Kidney (tissue), 14 donors: ENCODE data around the gene LSM12. TPM values are rescaled to one million over a fixed set of nuclear protein-coding genes. Genes with fewer than 3 reads are reported as not detected.

Source experiments
- DNase-seq, 5 donors: peaks; one replicate each; pipeline ENCODE4 v3.0.0-alpha.2; 2013 to 2020
- FAIRE-seq: peaks from 2 replicates; lab custom pipeline; 2012; peaks lifted over from hg19 to GRCh38; lab: Jason Lieb, UNC
- H3K27ac ChIP-seq, 2 donors: one replicate each; pipeline ENCODE4 v1.7.0; 2013; ENCODE audit warnings: low read depth in 2 of 2, low read length in 2 of 2, inconsistent platforms in 1 of 2
- H3K27me3 ChIP-seq: one replicate; pipeline ENCODE4 v1.7.1; 2013; ENCODE audit warnings: low read length, inconsistent platforms; ENCODE audit not compliant: control insufficient read depth, insufficient read depth
- H3K36me3 ChIP-seq, 3 donors: one replicate each; pipeline versions ENCODE4 v1.7.0 to v1.7.1; 2013; ENCODE audit warnings: low read length in 3 of 3, control low read depth in 1 of 3, inconsistent platforms in 1 of 3; ENCODE audit not compliant: insufficient read depth in 3 of 3, control insufficient read depth in 2 of 3
- H3K4me1 ChIP-seq, 3 donors: one replicate each; pipeline versions ENCODE4 v1.7.0 to v1.7.1; 2013; ENCODE audit warnings: low read length in 3 of 3, inconsistent platforms in 1 of 3, low read depth in 1 of 3; ENCODE audit not compliant: control insufficient read depth in 2 of 3, insufficient read depth in 2 of 3
- H3K4me3 ChIP-seq, 3 donors: one replicate each; pipeline versions ENCODE4 v1.7.0 to v1.8.1; 2013; ENCODE audit warnings: low read length in 3 of 3, control low read depth in 1 of 3, inconsistent platforms in 1 of 3
- H3K9ac ChIP-seq, 3 donors: one replicate each; pipeline versions ENCODE4 v1.7.0 to v1.7.1; 2013; ENCODE audit warnings: low read length in 3 of 3, control low read depth in 1 of 3, inconsistent platforms in 1 of 3
- H3K9me3 ChIP-seq, 3 donors: one replicate each; pipeline versions ENCODE4 v1.7.0 to v1.7.1; 2013; ENCODE audit warnings: low read length in 3 of 3, control low read depth in 1 of 3, inconsistent platforms in 1 of 3; ENCODE audit not compliant: control insufficient read depth in 2 of 3, insufficient read depth in 1 of 3
- intact Hi-C: fragments of 100-400 bp; cut with DNase I; formaldehyde crosslinking; loops from one replicate; pipeline ENCODE4 v1.11.1; 2022
- polyA plus RNA-seq: library from polyadenylated mRNA; stranded (reverse); fragments of 350-450 nt; fragmentation: Illumina TruSeq; extraction: RNeasy Lipid Tissue Mini Kit (QIAGEN cat#74804); gene quantifications from one replicate; pipeline ENCODE4 v1.2.3, GENCODE V29; 2014; ENCODE audit warnings: low read depth, low replicate concordance; ENCODE audit not compliant: insufficient read depth
- total RNA-seq: library from RNA; stranded (reverse); fragmentation: NEBNext Ultra II Directional; extraction: Animal tissue kit (Norgen Biotek cat#: 25700); gene quantifications from one replicate; pipeline ENCODE4 v1.2.1, GENCODE V29; 2021
- TF ChIP-seq, protein P1 (sequence below): IDR thresholded peaks from 3 replicates; pipeline ENCODE4 v1.5.1; 2012; ENCODE audit warnings: mild to moderate bottlenecking, moderate library complexity, borderline replicate concordance; ENCODE audit not compliant: insufficient read depth; ENCODE audit errors: extremely low read depth
- donor health status: control.
- donor health status: control.
- donor health status: control.
- donor health status: control.
- donor health status: control.
- donor health status: DM: yes; HTN: yes; CAD: no.
- donor health status: Normal renal cell carcinoma (clear cell type).

LSM12 gene
- total and polyA plus RNA-seq, 2 donors from 2014 or later: 29.0 to 47.6 TPM

DNA sequence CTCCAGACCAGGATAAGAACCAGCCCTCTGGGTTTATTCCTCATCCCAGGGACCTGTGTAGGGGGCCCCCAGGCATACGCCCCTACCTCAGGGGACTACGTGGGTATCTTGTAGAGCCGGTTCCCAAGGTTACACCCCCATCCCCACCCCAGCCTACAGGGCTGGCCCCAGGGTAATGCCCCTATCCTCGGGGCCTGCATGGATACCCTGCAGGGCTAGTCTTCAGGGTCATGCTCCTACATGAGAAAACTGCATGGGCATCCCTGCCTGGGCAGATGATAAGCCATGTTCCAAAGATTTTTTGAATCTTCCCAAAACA, 42.8 kb upstream of the LSM12 start:
- DNase-seq (no peak), FAIRE-seq (no peak)
- H3K27ac ChIP-seq: peak overlapping the region; percentile 74 to 80
- peak overlapping the region in 1 of 3 donors; percentile 70 for H3K9ac ChIP-seq
- no peaks in the 10 kb centered on the region for H3K27me3 ChIP-seq
- intact Hi-C loops: no loop called here
- TF ChIP-seq, protein P1, sequence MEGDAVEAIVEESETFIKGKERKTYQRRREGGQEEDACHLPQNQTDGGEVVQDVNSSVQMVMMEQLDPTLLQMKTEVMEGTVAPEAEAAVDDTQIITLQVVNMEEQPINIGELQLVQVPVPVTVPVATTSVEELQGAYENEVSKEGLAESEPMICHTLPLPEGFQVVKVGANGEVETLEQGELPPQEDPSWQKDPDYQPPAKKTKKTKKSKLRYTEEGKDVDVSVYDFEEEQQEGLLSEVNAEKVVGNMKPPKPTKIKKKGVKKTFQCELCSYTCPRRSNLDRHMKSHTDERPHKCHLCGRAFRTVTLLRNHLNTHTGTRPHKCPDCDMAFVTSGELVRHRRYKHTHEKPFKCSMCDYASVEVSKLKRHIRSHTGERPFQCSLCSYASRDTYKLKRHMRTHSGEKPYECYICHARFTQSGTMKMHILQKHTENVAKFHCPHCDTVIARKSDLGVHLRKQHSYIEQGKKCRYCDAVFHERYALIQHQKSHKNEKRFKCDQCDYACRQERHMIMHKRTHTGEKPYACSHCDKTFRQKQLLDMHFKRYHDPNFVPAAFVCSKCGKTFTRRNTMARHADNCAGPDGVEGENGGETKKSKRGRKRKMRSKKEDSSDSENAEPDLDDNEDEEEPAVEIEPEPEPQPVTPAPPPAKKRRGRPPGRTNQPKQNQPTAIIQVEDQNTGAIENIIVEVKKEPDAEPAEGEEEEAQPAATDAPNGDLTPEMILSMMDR: no peak
- H3K36me3 ChIP-seq: peaks cover 0 to 8% (median 0%) of the 10 kb centered on the region in 3 donors
- H3K4me1 ChIP-seq: peaks cover 2 to 55% (median 33%) of the 10 kb centered on the region in 3 donors
- peak overlapping the region in 1 of 3 donors; percentile 55 for H3K4me3 ChIP-seq
- no peaks in the 10 kb centered on the region for H3K9me3 ChIP-seq

DNA sequence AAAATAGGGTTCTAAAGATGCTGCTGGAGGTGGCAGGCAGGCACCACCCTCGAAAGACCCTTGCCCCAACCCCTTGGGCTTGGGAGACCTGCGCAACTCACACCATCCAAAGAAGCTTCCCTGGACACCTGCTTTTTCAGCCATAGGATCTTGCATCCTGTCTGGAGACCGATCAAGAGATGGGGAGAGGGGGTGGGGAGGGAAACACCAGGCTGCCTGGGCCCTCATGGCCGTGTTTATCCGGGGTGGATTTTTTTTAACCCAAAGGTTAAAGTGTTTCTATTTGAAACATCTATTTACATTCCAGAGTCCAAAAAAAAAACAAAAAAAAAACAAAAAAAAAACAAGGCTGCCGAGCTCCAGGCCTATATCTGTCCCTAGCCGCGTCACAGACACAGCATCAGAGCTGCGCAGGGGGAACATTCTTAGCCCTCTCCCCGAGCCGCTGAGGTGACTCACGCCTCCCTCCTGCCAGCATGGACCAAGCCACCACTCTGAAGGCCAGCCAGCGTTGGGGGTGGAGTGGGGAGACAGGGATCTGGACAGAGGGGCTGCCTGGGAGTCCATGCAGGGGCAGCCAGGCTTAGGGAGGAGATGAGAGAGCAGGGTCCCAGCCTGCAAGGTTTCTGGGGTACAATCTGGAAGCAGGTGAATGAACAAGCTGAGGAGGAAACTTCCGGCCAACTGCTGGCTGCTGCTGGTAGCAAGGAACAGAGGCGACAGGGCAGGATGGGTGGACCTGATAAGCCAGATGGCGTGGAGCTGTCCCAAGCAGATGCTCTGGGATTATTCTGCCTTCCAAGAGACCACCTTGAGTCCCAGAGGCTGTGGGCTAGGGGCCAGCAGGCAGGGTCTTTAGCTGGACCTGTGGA, 42.2 kb upstream of the LSM12 start:
- Histone ChIP-seq H3K27ac (peak overlapping the region; percentile 74 to 80), H3K36me3 (peaks cover 0 to 4% (median 0%) of the 10 kb centered on the region in 3 donors), H3K9me3 (no peaks in the 10 kb centered on the region), H3K4me3 (peak overlapping the region in 1 of 3 donors; percentile 55), H3K4me1 (peaks cover 2 to 52% (median 33%) of the 10 kb centered on the region in 3 donors), H3K27me3 (no peaks in the 10 kb centered on the region), H3K9ac (peak overlapping the region in 1 of 3 donors; percentile 70)
- intact Hi-C loops: no loop called here
- peak in 2 of 5 donors; percentile 80 to 95 for DNase-seq
- FAIRE-seq: no peak
- TF ChIP-seq, protein P1: no peak

DNA sequence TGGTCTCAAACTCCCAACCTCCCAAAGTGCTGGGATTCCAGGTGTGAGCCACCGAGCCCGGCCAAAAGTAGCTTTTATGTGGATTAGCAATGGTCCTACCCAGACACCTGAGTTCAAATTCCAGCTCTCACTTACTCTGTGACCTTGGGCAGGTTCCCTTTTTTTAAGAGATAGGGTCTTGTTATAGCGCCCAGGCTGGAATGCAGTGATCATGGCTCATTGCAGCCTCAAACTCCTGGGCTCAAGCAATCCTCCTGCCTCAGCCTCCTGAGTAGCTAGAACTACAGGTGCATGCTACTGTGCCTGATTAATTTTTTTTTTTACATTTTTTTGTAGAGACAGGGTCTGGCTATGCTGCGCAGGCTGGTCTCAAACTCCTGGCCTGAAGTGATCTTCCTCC, 40.3 kb upstream of the LSM12 start:
- FAIRE-seq: no peak
- intact Hi-C loops: no loop called here

More for the DNA sequence above, 40.3 kb upstream of the LSM12 start:
- Histone ChIP-seq H3K27me3 (no peaks in the 10 kb centered on the region), H3K9ac (no peak overlapping the region), H3K4me3 (no peak overlapping the region), H3K4me1 (peaks cover under 1 to 38% (median 27%) of the 10 kb centered on the region in 3 donors), H3K36me3 (peaks cover 0 to 7% (median 0%) of the 10 kb centered on the region in 3 donors), H3K9me3 (no peaks in the 10 kb centered on the region), H3K27ac (no peak overlapping the region)
- no peak for DNase-seq
- TF ChIP-seq, protein P1: no peak
